Activated CD8-positive, alpha-beta memory T cell treated with anti-CD3 and anti-CD28 coated beads, Interleukin-2, amount 50 U/mL, for 4 hours (primary cell): ENCODE results near the gene RNF208.

Source experiments
- DNase-seq: peaks from one replicate; pipeline ENCODE4 v3.0.0-alpha.2; 2020

RNF208 gene

DNA sequence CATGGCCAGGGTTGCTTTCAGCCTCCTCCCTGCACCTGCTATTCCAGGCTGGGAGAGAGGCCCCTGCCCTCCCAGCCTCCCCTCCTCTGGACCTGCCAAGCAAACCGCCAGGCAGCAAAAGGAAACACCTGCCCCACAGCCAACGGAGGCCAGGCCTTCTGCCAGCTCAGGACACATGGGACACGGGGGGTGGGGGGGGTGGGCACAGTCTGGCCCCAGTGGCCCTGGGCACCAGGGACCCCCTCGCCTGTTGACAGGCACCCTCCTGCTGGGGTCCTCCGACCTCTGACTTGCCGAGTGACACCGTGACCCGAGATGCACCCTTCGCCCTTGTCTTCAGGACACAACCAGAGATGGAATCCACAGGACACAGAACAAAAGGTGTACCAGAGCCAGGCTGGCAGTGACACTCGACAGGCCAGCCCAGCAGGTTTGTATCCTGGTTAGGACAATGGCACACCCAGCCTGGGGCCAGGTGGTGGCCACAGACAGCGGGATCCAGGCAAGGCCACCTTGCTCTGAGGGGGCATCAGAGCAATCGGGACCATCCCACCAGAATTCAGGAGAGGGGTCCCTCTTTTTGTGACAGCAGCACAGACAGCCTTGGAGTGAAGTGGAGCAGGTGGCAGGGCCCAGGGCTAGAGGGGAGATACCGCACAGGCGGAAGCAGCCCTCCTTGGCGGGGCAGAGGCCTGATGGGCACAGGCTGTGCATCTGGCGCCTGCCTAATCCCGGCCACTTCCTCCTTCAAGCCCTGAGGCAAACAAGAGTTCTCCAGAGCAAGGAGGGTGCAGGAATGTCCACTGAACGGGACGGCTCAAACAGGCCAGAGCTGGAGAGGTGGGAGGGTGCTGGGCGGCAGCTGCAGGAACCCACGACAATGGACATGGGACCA is 48.9 kb downstream of the RNF208 start:
- DNase-seq: no peak

DNA sequence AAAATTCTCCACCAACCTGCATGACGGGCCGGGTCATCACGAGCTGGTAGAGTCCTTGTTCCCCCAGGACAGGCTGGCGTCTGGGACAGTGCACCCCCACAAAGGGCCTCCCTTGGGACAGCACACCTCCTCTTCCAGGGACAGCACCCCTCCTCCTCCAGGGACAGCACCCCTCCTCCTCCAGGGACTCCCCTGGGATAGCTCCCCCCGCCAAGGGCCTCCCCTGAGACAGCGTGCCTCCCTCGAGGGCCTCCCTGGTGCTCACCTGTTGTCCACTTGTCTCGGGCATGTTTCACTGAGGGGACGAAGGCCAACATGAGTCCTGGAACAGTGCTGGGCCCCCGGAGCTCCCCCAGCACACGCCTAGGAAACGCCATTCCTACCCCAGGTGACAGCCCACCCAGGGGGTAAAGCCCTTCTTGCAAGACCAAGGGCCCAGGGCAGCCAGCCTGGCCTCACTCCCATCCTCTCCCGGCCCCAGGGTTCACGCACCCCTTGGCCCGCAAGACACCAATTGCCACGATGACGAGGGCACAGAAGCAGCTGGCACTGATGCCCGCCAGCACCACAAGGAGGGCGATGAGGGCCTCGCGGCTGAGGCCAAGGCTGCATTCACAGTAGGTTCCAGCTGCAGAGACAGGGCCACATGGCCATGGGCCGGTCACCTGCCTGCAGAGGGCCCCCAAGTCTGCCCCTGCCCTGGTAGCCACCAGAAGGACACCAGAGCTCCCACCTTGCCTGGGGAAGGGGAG is 50.7 kb downstream of the RNF208 start:
- DNase-seq: no peak

DNA sequence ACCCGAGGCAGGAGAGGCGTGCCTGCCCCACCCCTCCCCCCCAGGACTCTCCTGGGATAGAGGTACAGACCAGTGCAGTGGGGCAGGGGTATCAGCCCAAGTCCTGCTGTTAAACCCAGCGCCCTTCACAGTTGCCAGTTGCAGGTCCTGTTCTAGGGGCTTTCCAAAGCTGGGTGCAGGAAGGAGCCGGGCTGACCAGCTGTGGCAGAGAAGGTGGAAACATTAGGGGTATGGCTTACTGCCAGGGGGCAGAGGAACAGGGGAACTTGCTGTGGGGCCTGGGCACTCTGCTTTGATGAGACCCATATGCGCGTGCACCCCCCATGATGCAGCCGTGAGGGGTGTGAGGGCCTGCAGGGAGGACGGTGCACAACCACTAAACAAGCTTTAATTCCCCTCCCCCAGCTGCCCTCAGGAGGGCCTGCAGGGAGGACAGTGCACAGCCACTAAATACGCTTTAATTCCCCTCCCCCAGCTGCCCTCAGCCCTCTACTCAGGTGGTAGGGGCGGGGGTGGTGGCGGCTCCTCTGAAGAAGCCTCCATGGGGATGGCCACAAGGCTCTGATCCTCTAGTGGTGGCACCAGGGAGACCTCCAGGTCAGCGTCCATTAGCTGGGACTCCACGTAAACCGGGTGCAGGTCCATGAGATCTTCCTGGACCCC is 51.4 kb downstream of the RNF208 start:
- no peak for DNase-seq
